T1000 (cell line): ENCODE measurements around the gene NR4A1.
"Not testable (repeated sequence)": the region's sequence is repeated elsewhere in the genome, so short reads cannot be mapped to it uniquely, and the experiment has no call there.

ENCODE experiments used
- DNase-seq: peaks from one replicate; lab custom pipeline; 2025; ENCODE audit warnings: mixed read lengths; lab: John Stamatoyannopoulos, UW

NR4A1 gene

GRCh38 chr12:52097045-52097666 is 45.9 kb downstream of the NR4A1 start:
- DNase-seq = no peak

- not testable (repeated sequence) for DNase-seq
These were observed 53.3 kb downstream of the NR4A1 start for GRCh38 chr12:52104431-52105089.
